Activated CD4-positive, alpha-beta T cell treated with anti-CD3 and anti-CD28 coated beads, Interleukin-2, amount 50 U/mL, for 16 hours (primary cell): ENCODE measurements around the gene OR5B12.
"Not testable (repeated sequence)": the region's sequence is repeated elsewhere in the genome, so short reads cannot be mapped to it uniquely, and the experiment has no call there.

ENCODE experiments used
- DNase-seq: peaks from one replicate; pipeline ENCODE4 v3.0.0-alpha.2; 2020

OR5B12 gene

GRCh38 chr11:58442136-58442535 is at the start of gene OR5B12:
Gene OR5B12 (minus strand): TSS chr11:58442236. CDS start chr11:58440151, 2,085 bp downstream.
- no peak for DNase-seq

DNA sequence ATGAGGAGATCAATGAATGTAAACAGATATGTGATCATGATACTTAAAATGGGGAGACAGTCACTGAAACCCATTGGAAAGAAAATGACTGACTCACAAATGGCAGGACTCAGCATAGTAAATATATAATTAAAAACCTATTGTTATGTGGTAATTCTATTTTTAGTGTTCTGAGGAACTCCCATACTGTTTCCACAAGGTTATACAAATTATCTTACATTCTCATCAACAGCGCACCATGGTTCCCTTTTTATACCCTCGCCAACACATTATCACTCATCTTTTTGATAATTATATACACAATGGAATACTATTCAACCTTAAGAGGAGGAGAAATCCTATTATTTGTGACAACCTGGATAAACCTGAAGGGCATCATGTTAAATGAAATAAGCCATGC is 48.8 kb upstream of the OR5B12 start:
- DNase-seq = no peak

DNA sequence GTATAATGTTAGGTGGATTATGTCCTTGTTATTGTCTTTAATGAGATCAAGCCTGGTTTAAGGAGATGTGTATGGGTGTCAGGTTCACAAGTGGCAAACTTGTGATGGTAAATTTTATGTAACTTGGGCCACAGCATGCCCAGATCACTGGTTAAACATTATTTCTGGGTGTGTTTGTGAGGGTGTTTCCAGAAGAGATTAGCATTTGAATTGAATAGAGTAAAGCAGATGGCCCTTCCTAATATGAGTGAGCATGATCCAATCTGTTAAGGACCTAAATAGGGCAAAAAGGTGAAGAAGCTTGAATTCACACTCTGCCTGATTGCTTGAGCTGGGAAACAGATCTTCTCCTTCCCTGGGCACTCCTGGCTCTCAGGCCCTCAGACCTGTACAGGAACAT is 45.1 kb upstream of the OR5B12 start:
- DNase-seq = no peak

DNA sequence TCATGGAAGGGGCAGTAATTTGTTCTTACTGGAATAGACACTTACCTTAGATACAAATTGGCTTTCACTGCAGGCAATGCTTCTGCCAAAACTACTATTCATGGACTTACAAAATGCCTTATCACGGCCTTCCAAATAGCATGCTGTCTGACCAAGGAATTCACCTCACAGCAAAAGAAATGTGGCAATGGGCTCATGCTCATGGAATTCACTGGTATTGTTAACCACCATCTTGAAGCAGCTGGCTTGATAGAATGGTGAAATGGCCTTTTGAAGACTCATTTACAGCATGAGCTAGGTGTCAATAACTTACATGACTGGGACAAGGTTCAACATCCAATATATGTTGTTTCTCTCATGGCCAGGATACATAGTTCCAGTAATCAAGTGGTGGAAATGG is 43.9 kb upstream of the OR5B12 start:
- no peak for DNase-seq

DNA sequence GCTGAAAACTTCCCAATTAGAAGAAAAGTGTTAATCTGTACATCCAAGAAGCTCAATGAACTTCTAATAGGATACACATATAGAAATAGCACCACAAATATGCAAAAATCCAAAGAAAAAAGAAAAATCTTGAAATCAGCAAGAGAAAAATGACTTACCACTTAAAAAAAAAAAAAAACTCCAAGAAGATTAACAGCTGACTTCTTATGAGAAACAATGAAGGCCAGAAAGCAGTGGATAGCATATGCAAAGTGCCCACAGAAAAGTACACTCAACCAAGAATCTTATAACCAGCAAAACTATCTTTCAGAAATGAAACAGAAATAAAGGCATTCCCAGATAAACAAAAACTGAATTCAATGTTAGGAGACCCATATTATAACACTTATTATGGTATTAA is 29.9 kb upstream of the OR5B12 start:
- no peak for DNase-seq

GRCh38 chr11:58466293-58466692 is 24.3 kb upstream of the OR5B12 start:
- DNase-seq = no peak

- no peak for DNase-seq
Measured at GRCh38 chr11:58465690-58466089, 23.7 kb upstream of the OR5B12 start.

- DNase-seq = no peak
Measured at GRCh38 chr11:58451585-58451984, 9.5 kb upstream of the OR5B12 start.

GRCh38 chr11:58446294-58446693 is 4.3 kb upstream of the OR5B12 start:
- no peak for DNase-seq

GRCh38 chr11:58444300-58444699 is 2.3 kb upstream of the OR5B12 start:
- no peak for DNase-seq

DNA sequence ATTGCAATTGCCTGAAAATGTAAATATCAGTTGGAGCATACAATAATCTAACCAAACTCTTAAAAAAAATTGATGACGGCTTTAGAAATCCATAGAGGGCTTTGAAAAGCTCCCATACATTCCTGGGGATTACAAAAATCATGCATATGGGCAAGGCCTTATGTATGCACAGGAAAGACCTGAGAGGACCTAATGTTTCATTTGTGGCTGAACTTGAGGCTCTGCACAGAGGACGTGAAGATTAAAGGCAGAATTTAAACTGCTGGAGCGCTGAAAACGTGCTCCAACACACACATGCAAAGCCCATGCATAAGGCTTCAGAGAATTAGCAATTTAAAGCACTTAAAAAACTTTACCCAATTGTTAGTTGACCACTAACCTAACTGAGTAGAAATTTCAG is 3.5 kb downstream of the OR5B12 start:
- DNase-seq = no peak

- DNase-seq = no peak
Measured at GRCh38 chr11:58434217-58434616, 7.8 kb downstream of the OR5B12 start.

- DNase-seq = no peak
Measured at GRCh38 chr11:58433638-58434203, 8.3 kb downstream of the OR5B12 start.

DNA sequence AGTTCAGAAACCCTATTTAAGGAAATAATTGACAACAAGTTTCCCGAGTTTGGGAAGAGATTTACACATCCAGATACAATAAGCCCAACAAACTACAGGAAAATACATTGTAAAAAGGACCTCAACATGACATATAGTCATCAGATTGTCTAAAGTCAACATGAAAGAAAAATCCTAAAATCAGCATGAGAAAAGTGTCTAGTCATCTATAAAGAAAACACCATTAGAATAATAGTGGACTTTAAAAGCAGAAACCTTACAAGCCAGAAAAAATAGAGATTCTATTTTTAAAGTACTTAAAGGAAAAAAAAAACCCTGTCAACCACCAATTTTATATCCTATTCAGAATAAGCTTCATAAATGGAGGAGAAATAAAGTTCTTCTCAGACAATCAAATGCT is 12.8 kb downstream of the OR5B12 start:
- no peak for DNase-seq

- DNase-seq = no peak
Measured at GRCh38 chr11:58428021-58428420, 14.0 kb downstream of the OR5B12 start, which contains the start of gene OR5B2. Gene OR5B2 (minus strand): TSS chr11:58428121. CDS start chr11:58423261, 4,860 bp downstream.

DNA sequence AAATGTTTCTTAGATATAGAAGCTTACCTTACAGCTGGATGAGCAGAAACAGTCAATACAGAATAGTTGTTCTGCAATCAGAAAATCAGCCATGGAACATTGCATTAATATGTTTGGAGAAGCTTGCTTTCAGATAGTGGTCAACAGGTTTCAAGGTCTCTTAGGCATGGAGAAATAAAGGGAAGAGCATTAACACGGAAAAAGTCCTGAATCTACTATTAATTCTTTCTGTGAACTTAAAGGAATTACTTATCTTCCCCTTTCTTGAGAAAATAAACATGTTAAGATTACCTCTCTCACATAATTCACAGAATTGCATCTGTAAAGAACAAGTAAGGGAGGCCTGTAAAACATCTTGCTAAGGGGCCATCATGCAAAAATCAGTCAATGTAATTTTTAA is 35.3 kb downstream of the OR5B12 start, which contains the start of gene OR5B3:
Gene OR5B3, minus strand, starts transcription at position 101 of the 400 bp plus-strand sequence. CDS start 3,465 bp downstream, outside the sequence.
- no peak for DNase-seq

- DNase-seq = not testable (repeated sequence)
Measured at GRCh38 chr11:58399622-58400021, 42.4 kb downstream of the OR5B12 start.

GRCh38 chr11:58395581-58395980 is 46.5 kb downstream of the OR5B12 start:
- DNase-seq = no peak

DNA sequence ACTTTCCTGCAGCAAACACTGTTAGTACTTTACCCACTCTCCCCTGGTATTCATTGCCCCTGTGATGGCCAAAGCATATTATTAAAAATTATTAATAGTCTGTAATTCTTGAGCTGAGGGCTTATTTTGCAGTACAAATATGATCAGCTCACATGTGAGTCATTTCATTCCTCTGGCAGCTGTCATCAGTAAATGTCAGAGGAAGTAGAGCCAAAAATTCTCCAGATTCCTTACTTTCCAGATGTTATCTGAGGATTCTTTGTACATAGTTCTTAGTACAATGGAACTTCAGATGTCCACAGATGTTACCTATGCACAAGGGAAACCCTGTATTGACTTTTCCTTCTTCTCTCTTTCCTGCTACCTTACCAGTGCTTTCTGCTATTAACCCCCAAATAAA is 47.8 kb downstream of the OR5B12 start:
- DNase-seq = no peak

DNA sequence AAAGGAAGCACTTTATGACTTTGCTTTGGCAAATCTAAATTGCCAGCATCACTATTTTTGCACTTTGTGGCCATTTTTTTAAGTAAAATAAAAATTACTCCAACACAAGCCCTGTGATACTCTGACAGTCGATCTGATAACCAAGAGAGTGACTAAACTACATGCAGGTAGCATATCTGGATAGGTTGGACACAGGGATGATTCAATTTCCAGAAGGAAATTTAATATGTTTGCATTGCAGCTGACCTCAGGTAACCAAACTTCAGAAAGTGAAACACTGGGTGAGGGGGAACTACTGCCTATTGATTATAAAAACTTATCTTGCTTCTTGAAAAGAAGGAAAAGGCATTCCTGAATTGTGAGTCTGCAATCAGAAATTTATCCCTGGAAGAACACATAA is 49.3 kb downstream of the OR5B12 start:
- DNase-seq = no peak

DNA sequence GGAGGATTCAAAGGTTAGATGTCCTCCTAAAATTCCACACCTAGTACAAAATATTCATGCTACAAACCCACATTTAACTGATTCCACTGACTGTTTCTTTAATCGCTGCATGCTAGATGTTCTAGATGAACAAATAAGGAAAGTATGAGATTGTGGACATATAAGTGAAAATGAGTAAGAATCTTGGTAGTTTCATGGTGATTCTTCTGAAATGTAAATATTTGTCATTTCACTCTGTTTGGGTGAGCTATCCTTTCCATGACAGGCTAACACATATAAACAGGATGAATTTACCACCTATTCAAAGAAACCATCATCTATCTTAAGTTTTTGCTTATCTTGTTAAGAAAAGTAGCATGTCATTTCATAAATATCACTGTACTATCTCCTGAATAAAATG is 50.2 kb downstream of the OR5B12 start:
- no peak for DNase-seq

- no peak for DNase-seq
Measured at GRCh38 chr11:58390551-58391063, 51.4 kb downstream of the OR5B12 start.
